ENCODE measurements around the gene LCK.
"Not testable (repeated sequence)": the region's sequence is repeated elsewhere in the genome, so short reads cannot be mapped to it uniquely, and the experiment has no call there.

LCK gene

DNA sequence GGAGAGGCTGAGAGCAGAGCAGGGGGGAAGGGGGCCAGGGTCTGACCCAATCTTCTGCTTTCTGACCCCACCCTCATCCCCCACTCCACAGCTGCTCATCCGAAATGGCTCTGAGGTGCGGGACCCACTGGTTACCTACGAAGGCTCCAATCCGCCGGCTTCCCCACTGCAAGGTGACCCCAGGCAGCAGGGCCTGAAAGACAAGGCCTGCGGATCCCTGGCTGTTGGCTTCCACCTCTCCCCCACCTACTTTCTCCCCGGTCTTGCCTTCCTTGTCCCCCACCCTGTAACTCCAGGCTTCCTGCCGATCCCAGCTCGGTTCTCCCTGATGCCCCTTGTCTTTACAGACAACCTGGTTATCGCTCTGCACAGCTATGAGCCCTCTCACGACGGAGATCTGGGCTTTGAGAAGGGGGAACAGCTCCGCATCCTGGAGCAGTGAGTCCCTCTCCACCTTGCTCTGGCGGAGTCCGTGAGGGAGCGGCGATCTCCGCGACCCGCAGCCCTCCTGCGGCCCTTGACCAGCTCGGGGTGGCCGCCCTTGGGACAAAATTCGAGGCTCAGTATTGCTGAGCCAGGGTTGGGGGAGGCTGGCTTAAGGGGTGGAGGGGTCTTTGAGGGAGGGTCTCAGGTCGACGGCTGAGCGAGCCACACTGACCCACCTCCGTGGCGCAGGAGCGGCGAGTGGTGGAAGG, 23.7 kb downstream of the LCK start:
- no peak for DNase-seq

DNA sequence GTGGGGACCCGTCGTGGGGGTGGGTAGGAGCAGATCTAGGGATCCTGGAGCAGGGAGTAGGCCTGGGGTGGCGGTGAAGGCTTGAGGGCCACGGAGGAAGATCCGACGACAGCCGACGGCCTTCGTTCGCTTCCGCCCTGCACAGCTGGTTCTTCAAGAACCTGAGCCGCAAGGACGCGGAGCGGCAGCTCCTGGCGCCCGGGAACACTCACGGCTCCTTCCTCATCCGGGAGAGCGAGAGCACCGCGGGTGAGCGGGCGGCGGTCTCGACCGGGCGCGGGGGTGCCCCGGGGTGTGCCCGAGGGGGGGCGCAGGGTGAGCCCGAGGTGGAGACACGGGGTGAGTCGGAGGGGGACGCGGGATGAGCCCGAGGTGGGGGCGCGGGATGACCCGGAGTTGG, 24.4 kb downstream of the LCK start:
- peak; percentile 39 for DNase-seq

DNA sequence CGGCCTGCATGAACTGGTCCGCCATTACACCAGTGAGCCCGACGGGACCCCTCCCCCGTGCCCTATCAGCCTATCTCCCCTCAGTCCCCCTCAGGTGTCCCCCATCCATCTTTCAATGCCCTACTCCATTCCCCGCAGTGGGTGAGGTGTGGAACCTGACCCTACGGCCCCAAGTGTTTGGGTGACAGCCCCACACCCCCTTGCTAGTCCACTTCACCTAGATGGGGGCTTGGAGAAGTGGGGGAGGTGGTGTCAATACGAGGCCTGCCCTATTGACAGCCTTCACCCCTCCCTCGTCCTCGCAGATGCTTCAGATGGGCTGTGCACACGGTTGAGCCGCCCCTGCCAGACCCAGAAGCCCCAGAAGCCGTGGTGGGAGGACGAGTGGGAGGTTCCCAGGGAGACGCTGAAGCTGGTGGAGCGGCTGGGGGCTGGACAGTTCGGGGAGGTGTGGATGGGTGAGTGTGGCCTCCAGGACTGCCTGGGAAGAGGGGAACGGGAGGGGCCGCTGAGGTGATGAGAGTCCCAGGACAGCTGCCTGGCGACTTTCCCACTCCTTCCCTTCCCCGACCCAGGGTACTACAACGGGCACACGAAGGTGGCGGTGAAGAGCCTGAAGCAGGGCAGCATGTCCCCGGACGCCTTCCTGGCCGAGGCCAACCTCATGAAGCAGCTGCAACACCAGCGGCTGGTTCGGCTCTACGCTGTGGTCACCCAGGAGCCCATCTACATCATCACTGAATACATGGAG, 25.1 kb downstream of the LCK start:
- no peak for DNase-seq

DNA sequence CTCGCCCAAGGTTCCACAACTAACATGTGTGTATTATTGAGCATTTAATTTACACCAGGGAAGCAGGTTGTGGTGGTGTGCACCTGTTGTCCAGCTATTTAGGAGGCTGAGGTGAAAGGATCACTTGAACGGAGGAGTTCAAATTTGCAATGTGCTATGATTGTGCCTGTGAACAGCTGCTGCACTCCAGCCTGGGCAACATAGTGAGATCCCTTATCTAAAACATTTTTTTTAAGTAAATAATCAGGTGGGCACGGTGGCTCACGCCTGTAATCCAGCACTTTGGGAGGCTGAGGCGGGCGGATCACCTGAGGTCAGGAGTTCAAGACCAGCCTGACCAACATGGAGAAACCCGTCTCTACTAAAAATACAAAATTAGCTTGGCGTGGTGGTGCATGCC, 33.7 kb downstream of the LCK start:
- not testable (repeated sequence) for DNase-seq

DNA sequence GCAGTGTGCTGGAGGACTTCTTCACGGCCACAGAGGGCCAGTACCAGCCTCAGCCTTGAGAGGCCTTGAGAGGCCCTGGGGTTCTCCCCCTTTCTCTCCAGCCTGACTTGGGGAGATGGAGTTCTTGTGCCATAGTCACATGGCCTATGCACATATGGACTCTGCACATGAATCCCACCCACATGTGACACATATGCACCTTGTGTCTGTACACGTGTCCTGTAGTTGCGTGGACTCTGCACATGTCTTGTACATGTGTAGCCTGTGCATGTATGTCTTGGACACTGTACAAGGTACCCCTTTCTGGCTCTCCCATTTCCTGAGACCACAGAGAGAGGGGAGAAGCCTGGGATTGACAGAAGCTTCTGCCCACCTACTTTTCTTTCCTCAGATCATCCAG, 34.6 kb downstream of the LCK start:
- no peak for DNase-seq

DNA sequence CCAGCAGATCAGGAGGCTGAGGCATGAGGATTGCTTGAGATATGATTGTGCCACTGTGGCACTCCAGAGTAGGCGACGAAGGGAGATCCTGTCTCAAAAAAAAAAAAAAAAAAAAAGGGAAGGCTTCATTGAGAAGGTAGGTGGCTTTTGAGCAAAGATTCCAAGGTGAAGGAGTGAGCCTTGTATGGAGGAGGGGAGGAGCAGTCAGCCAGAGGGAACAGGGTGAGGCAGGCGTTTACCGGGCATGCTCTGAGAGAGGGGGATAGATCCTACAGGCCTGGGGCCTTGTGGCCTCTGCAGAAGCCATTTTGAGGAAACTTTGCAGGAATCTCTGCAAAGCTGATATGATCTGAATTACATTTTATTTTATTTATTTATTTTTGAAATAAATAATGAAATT, 35.7 kb downstream of the LCK start:
- no peak for DNase-seq

DNA sequence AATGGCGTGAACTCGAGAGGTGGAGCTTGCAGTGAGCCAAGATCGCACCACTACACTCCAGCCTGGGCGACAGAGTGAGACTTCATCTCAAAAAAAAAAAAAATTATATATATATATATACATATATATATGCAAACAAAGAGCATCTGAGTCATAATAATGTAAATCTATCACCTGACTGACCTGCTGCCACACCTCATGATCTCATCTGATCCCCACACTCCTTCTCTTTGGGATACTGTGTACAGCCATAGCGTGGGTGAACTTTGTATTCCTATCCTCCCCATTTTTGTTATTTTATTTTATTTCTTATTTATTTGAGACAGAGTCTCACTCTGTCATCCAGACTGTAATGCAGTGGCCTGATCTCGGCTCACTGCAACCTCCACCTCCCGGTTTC, 38.2 kb downstream of the LCK start:
- no peak for DNase-seq

DNA sequence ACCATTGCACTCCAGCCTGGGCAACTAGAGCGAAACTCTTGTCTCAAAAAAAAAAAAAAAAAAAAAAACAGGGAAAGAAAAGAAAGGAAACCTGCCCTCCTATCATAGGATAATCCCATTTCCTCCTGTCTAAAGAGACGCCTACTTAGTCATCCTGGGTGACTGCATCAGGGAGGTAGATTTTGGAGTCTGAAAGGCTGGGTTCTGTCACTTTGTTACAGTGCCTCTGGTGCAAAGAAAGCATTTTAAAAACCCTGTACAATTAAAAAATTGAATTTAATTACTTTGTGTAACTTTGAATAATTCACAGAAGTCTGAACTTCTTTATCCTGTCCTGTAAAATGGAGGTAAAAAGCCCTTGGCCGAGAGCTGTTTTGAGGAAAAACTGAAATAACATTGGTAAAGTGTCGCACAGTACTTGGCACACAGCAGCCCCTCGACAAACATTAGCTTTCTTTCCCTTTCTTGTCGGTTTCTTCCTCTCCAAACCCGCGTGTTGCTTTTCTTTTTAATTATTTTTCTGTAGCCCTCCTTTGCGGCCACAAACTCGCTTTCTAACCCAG, 40.2 kb downstream of the LCK start:
- DNase-seq, result no peak

DNA sequence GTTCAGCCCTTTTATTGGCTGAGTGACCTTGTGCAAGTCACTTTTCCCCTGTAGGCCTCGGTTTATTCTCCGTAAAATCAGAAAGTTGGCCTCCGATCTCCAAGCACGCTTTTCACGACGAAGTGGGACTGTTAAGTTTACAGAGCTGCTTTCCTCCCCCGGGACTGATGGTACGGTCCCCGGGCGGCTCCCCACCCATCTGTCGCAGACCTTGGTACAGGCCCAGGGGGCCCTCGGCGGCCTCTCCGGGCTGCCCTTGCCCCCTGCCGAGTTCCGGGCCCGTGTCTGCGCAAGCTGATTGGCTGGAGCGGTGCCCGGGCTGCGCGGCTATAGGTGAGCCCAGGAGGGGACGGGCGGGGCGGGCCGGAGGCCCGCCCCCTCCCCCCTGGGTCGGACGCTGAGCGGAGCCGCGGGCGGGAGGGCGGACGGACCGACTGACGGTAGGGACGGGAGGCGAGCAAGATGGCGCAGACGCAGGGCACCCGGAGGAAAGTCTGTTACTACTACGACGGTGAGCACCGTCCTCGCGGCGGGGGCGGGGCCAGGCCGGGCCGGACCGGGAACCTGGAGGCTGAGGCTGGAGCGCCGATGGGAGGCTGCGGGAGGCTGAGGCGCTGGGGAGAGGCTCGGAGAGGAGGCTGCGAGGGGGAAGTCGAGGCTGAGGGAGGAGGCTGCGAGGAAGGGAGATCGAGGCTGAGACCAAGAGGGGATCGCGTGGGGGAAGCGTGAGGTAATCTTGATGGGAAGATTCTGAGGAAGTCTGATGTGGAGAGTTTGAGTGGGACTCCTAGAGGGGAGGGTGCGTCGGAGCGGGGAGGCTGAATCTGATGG, 40.9 kb downstream of the LCK start, which contains the start of gene HDAC1:
HDAC1 (plus strand) TSS at position 376 of the 831 bp plus-strand sequence; CDS start at position 463, 87 bp downstream.
- DNase-seq, result peak; percentile 97

DNA sequence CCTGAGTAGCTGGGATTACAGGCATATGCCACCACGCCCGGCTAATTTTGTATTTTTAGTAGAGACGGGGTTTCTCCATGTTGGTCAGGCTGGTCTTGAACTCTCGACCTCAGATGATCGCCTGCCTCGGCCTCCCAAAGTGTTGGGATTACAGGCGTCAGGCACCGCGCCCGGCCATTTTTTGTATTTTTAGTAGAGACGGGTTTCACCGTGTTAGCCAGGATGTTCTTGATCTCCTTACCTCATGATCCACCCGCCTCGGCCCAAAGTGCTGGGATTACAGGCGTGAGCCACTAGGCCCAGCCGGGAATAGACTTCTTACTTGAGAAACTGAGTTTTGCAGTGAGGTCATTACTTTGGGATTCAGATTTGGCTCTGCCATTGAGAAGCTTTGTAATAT, 47.1 kb downstream of the LCK start:
- DNase-seq, result not testable (repeated sequence)

DNA sequence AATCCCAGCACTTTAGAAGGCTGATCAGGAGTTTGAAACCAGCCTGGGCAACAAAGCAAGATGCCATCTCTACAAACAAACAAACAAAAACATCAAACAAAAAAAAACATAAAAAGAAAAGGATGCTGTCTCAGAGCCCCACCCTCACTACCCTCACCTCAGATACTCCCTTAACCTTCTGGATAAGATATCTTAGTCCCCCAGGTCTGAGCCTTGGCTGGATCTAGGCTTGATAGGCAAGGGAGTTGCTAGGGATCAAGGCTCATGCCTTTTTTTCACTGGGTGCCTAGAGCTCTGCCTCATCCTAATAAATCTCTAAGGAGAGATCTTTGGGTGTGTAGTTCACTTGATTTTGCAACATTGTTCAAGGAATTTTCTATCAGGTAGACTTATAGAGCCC, 48.3 kb downstream of the LCK start:
- no peak for DNase-seq

DNA sequence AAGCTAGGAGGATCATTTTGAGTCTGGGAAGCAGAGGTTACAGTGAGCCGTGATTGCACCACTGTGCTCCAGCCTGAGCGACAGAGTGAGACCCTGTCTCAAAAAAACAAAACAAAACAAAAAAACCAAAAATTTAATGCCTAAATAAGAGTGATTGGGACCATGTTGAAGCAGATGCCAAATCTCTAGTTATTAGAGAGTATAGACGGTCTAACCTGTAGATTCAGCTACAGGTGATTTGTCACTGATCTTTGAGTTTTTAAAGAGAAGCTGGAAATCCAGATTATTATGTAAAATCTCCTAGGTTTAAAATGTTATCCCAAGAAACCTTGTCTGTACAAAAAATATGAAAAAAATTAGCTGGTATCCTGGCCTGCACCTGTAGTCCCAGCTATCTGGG, 52.3 kb downstream of the LCK start:
- no peak for DNase-seq

DNA sequence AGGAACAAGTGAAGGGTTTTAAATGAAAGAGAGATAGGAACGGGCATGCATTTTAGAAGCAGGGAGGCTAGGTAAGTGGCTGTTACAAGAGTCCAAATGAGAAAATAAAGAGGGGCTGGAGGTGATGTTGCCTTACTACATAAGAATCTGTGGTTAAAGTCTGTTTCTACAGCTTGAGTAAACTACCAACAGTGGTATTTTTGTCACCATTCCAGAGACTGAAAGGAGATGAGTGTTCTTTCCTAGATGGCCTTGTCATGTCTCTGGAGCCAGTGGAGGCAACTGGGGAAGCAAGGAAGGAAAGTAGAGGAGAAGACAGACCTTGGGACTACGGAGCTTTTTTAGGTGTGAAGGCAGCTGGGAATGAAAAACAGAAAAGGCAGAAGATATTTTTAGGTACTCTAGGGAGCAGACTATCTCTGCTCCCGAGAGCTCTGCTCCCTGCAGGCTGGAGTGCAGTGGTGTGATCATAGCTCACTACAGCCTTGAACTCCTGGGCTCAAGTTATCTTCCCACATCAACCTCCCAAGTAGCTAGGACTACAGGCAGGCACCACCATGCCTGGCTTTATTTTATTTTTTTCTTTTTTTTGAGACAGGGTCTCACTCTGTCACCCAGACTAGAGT, 53.0 kb downstream of the LCK start:
- no peak for DNase-seq

DNA sequence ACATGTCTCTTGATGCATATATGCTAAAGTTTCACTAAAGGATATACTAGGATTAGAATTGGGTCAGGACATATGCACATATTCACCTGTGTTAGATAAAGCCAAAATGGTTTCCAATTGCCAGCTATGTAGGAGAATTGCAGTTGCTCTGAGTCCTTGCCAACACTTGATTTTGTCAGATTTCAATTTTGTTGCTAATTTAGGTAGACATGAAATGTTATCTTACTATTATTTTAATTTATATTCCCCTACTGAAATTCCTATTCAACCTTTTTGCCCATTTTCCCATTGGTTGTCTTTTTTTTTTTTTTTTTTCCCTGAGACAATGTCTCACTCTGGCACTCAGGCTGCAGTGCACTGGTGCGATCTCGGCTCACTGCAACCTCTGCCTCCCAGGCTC, 54.2 kb downstream of the LCK start:
- DNase-seq, result no peak

DNA sequence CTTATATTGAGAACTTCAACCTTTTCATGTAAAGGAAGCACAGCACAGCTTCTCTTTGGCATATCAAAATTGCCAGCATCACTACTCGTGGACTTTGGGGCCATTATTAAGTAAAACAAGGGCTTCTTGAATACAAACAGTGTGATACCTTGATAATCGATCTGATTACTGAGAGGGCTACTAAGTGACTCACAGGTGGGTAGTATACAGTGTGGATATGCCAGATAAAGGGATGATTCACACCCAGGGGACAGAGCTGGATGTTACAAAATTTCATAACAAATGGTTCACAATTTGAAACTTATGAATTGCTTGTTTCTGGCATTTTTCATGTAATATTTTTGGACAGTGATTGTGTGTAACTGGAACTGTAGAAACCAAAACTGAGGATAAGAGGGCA, 56.3 kb downstream of the LCK start:
- DNase-seq, result no peak

DNA sequence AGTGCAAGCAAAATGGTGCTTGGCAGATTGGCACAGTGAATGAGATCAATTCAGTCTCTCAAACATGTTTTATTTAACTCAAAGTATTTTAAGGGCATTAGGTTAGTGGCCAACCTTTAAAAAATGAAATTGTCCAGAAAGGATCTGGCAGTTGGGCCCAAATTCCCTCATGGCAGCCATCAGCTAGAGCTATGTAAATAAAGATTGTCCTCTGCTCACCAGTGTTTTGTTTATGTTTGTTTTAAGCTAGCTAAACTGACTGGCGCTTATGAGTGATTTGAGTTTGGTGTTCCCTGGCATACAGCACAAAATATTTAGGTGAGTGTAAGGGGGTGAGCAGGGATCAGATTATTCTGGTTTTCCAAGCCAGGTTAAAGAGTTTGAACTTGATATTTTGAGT, 58.9 kb downstream of the LCK start:
- DNase-seq, result no peak

DNA sequence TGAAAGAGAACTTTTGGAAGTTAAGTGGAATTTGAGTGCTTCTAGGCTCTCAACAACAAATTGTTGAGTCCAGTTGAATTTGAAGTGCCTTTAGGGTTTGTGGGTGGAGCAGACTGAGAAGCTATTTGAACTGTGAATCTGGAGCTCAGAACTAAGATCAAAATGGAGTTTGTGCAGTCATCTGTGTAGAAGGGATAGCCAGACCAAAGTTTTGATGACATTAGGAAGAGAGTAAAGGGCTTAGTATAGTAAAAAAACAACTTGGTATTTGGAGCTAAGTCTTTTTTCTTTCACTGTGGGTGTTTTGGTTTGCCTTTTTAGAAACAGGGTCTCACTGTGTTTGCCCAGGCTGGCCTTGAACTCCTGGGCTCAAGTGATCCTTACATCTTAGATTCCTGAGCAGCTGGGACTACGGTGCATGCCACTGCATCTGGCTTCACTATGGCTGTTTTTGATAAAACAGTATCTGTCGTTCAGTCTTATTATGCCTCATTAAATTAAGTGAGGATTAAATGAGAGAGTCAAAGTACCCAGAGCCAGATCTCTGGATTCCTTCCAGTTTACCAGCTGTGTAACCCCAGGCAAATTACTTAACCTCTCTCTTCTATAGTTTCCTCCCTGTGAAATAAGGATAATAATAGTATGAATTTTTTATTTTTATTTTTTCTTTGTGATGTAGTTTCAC, 60.8 kb downstream of the LCK start:
- DNase-seq, result no peak

DNA sequence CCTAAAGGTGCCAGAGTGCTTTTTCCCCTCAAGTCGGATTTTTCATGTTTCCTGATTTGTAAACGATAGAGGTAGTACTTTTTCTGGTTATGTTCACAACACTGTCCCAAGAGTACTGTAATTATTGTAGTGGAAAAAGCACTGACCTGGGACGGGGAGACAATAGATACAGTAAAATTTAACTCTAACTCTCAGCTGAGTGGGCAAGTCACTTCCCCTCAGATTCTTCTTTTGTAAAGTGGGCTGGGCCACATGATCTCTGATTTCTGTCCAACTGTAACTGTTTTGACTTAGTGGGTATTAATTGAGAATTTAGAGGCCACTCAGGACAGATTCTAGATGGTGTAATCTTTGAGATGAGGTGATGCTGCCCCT, 65.8 kb downstream of the LCK start:
- DNase-seq, result no peak

DNA sequence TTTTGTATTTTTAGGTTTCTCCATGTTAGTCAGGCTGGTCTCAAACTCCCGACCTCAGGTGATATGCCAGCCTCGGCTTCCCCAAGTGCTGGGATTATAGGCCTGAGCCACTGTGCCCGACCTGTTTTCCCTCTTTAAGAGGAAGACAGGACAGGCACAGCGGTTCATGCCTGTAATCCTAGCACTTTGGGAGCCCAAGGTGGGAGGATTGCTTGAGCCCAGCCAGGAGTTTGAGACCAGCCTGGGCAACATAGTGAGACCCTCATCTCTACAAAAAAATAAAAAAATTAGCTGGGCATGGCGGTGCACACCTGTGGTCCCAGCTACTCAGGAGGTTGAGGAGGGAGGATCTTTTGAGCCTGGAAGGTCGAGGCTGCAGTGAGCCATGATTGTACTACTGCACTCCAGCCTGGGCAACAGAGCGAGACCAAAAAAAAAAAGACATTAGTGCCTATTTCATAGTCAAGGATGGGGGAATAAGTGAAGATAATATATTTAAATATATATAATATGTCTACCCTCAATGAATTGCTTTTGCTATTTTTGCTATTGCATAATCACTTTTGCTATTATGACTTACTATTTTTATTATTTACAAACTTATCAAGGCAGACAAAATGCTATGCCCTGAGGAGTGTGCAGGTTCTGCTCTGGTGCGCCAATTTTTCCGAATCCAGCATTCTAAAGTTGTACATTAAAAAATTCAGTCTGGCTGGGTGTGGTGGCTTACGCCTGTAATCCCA, 67.2 kb downstream of the LCK start:
- no peak for DNase-seq

DNA sequence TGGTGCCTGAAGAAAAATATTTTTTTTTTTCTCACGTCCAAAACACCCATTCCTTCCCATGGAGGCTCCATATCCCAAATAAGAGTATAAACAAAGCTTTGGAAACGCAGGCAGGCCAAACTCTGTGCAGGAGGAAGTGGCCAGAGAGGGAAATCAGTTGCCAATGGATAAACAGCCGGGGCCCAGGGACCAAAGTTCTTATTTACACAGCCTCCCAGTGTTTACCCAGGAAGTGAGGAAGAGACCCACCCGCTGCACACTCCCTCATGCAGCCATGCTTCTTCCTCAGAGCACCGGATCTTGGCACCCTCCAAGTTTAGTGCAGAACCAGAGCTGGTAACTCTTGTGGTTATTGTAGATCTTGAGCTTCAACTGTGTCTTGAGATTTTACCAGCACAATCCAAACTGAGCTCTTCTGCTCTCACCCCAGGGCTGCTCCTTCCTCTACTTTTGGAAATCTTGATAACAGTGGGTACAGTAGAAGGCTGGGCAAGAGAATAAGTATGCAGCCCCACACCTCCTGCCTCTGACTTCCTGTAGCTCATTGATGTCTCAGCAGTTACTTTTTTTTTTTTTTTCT, 70.7 kb downstream of the LCK start:
- peak; percentile 59 for DNase-seq

DNA sequence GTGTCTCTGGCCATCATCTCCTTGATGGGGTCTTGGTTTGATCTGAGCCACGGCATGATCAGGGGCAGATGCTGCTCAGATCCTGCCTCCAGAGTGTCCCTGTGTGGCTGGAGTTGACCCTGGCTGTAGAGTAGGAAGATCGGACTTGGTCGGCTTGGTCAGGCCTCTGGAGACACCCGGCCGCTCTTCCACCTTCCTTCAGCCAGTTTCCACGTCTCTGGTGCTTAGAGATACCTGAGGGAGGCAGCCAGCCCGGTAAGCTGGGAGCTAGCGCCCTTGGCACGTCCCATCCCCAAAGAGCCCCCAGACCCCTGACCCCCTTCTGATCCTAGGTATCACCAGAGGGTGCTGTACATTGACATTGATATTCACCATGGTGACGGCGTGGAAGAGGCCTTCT, 76.1 kb downstream of the LCK start:
- DNase-seq, result no peak

Measured in CD4-positive, alpha-beta T cell treated with Interleukin-6 for 4 hours (primary cell).